ENCODE measurements around the gene DENND5B.
A peak's percentile ranks its signal among the peaks of the same experiment; 100 is the strongest.

The DENND5B gene

GRCh38 chr12:31603546-31604009 lies 12.6 kb upstream of the DENND5B start:
- Mint-ChIP-seq H3K27me3 (peaks cover 12% of the 10 kb centered on the region), H3K4me1 (no peaks in the 10 kb centered on the region), H3K9me3 (peaks cover 6% of the 10 kb centered on the region), H3K27ac (no peak overlapping the region), H3K4me3 (no peak overlapping the region), H3K36me3 (peaks cover 3% of the 10 kb centered on the region)

DNA sequence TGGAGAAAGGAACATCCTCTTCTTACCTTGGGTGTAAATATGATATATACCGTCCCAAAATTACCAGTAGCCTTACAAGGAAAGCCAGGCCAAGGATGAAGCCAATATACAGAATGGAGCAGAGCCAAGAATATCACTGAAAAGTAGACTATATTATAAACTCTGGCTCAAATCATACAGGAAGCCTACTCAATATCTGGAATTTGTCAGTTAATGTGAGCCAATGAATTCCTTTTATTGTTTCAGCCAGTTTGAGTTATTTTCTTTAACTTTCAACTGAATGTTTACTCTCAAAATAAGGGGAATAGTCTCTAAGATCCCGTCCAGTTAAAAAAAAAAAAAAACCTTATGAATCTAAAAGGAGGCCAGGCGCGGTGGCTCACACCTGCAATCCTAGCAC lies 9.8 kb upstream of the DENND5B start:
- Mint-ChIP-seq H3K4me3 (no peak overlapping the region), H3K27ac (no peak overlapping the region), H3K36me3 (no peaks in the 10 kb centered on the region), H3K27me3 (peaks cover 18% of the 10 kb centered on the region), H3K4me1 (no peaks in the 10 kb centered on the region), H3K9me3 (no peaks in the 10 kb centered on the region)

DNA sequence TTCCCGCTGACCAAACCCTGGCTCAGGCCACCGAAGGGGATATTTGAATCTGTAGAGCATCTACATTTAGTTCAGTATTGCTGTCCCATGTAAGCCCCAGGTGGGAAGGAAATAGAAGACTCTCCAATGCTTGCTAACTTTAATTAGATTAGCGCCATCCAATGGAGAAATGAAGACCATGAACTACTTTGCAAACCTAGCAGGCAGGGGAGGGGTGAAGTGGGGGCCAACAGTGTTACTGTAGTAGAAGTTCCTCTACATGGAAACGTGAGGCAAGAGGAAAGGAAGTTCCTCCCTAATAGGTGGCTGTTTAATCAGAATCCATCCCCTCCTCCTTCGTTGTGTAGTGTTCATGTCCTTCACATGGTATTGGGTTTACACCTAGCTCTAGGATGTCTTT lies 9.3 kb upstream of the DENND5B start:
- H3K4me3 Mint-ChIP-seq: no peak overlapping the region
- H3K36me3 Mint-ChIP-seq: no peaks in the 10 kb centered on the region
- no peak overlapping the region for H3K27ac Mint-ChIP-seq
- no peaks in the 10 kb centered on the region for H3K4me1 Mint-ChIP-seq
- peaks cover 20% of the 10 kb centered on the region for H3K27me3 Mint-ChIP-seq
- H3K9me3 Mint-ChIP-seq: no peaks in the 10 kb centered on the region

DNA sequence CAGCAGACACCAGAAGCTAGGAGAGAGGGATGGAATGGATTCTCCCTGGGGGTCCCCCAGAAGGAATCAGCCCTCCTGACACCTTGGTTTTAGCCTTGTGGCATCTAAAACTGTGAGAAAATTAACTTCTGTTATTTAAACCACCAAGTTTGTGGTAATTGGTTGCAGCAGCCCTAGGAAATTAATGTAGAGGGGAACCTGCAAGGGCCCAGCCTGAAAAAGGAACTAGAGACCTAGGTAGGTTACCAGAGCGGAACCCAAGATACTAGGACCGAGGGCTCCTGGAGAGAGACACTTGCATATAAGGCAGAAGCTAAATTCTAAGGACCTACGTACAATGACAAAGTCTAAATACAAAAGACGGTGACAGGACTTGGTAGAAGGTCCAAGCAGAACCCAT lies 8.1 kb upstream of the DENND5B start:
- H3K4me3 Mint-ChIP-seq: no peak overlapping the region
- no peaks in the 10 kb centered on the region for H3K9me3 Mint-ChIP-seq
- no peak overlapping the region for H3K27ac Mint-ChIP-seq
- H3K4me1 Mint-ChIP-seq: no peaks in the 10 kb centered on the region
- H3K27me3 Mint-ChIP-seq: peaks cover 19% of the 10 kb centered on the region
- H3K36me3 Mint-ChIP-seq: no peaks in the 10 kb centered on the region

- no peak overlapping the region for H3K4me3 Mint-ChIP-seq
- peaks cover 21% of the 10 kb centered on the region for H3K27me3 Mint-ChIP-seq
Observed at GRCh38 chr12:31597066-31597465, 6.1 kb upstream of the DENND5B start.

DNA sequence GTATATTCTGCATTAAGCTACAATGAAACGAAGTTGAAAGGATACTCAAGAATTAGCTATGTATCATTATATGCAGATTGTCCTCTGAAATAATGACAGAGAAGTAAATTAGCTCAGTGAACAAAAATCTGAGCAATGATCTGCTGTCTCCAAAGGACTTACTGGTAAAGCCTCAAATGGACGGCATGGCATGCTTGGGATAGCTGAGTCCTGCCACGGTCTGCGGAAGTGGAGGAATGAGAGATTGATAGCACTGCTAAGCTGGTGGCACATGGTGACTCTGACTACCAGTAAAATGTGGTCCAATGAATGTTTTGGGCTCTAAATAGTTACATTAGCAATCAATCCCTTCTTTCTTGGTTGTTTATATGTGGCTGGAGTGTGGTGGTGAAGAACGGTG lies 3.7 kb upstream of the DENND5B start:
- no peak overlapping the region for H3K4me3 Mint-ChIP-seq
- no peak overlapping the region for H3K27ac Mint-ChIP-seq
- peaks cover 29% of the 10 kb centered on the region for H3K27me3 Mint-ChIP-seq

More at GRCh38 chr12:31597066-31597465, 6.1 kb upstream of the DENND5B start:
- H3K36me3 Mint-ChIP-seq: no peaks in the 10 kb centered on the region
- H3K4me1 Mint-ChIP-seq: peaks cover 3% of the 10 kb centered on the region
- no peaks in the 10 kb centered on the region for H3K9me3 Mint-ChIP-seq
- H3K27ac Mint-ChIP-seq: no peak overlapping the region

GRCh38 chr12:31591380-31591901 lies 505 bp upstream of the DENND5B start:
- peaks cover 42% of the 10 kb centered on the region for H3K27me3 Mint-ChIP-seq
- H3K4me1 Mint-ChIP-seq: peaks cover 18% of the 10 kb centered on the region
- no peaks in the 10 kb centered on the region for H3K36me3 Mint-ChIP-seq
- peak overlapping the region; percentile 86 for H3K4me3 Mint-ChIP-seq
- no peaks in the 10 kb centered on the region for H3K9me3 Mint-ChIP-seq
- no peak overlapping the region for H3K27ac Mint-ChIP-seq

More for the DNA sequence above, 3.7 kb upstream of the DENND5B start:
- H3K9me3 Mint-ChIP-seq: no peaks in the 10 kb centered on the region
- peaks cover 12% of the 10 kb centered on the region for H3K4me1 Mint-ChIP-seq
- H3K36me3 Mint-ChIP-seq: no peaks in the 10 kb centered on the region

GRCh38 chr12:31589904-31590641 lies 863 bp downstream of the DENND5B start:
- H3K36me3 Mint-ChIP-seq: no peaks in the 10 kb centered on the region
- no peak overlapping the region for H3K27ac Mint-ChIP-seq
- H3K9me3 Mint-ChIP-seq: no peaks in the 10 kb centered on the region
- peaks cover 18% of the 10 kb centered on the region for H3K4me1 Mint-ChIP-seq
- H3K4me3 Mint-ChIP-seq: peak overlapping the region; percentile 86
- H3K27me3 Mint-ChIP-seq: peaks cover 38% of the 10 kb centered on the region

GRCh38 chr12:31589598-31589903 lies 1.4 kb downstream of the DENND5B start:
- Mint-ChIP-seq H3K36me3 (no peaks in the 10 kb centered on the region), H3K27me3 (peaks cover 35% of the 10 kb centered on the region), H3K9me3 (no peaks in the 10 kb centered on the region), H3K27ac (no peak overlapping the region), H3K4me3 (peak overlapping the region; percentile 86), H3K4me1 (peaks cover 18% of the 10 kb centered on the region)

DNA sequence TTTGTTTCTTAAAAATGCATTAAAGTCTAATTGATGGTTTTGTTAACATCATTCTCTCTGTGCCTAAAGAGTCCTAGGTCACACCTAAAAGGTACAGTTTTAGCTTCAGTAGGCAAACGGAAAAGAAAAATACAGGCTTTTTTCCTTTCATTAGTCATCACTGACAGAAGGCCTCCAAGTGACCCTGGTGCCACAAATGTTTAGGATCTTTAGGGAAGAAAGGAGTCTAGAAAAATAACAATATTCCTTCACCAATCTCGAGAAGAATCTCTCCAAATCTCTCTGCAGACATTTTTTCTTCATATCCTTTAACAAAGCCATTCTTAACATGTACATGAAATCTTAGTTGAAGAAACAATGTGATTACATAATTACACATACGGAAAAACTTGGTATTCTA lies 2.0 kb downstream of the DENND5B start:
- Mint-ChIP-seq H3K4me3 (peak overlapping the region; percentile 86), H3K27ac (no peak overlapping the region), H3K9me3 (no peaks in the 10 kb centered on the region), H3K27me3 (peaks cover 34% of the 10 kb centered on the region), H3K36me3 (no peaks in the 10 kb centered on the region), H3K4me1 (peaks cover 18% of the 10 kb centered on the region)

GRCh38 chr12:31586728-31587127 lies 4.2 kb downstream of the DENND5B start:
- Mint-ChIP-seq H3K27me3 (peaks cover 28% of the 10 kb centered on the region), H3K27ac (no peak overlapping the region), H3K36me3 (no peaks in the 10 kb centered on the region), H3K4me3 (no peak overlapping the region), H3K4me1 (peaks cover 13% of the 10 kb centered on the region), H3K9me3 (no peaks in the 10 kb centered on the region)

GRCh38 chr12:31585895-31586294 lies 5.0 kb downstream of the DENND5B start:
- Mint-ChIP-seq H3K4me3 (no peak overlapping the region), H3K36me3 (no peaks in the 10 kb centered on the region), H3K27ac (no peak overlapping the region), H3K4me1 (peaks cover 8% of the 10 kb centered on the region), H3K9me3 (no peaks in the 10 kb centered on the region), H3K27me3 (peaks cover 25% of the 10 kb centered on the region)

GRCh38 chr12:31585271-31585670 lies 5.7 kb downstream of the DENND5B start:
- H3K27ac Mint-ChIP-seq: no peak overlapping the region
- H3K36me3 Mint-ChIP-seq: no peaks in the 10 kb centered on the region
- H3K27me3 Mint-ChIP-seq: peaks cover 25% of the 10 kb centered on the region
- H3K9me3 Mint-ChIP-seq: no peaks in the 10 kb centered on the region
- no peak overlapping the region for H3K4me3 Mint-ChIP-seq
- peaks cover 8% of the 10 kb centered on the region for H3K4me1 Mint-ChIP-seq

DNA sequence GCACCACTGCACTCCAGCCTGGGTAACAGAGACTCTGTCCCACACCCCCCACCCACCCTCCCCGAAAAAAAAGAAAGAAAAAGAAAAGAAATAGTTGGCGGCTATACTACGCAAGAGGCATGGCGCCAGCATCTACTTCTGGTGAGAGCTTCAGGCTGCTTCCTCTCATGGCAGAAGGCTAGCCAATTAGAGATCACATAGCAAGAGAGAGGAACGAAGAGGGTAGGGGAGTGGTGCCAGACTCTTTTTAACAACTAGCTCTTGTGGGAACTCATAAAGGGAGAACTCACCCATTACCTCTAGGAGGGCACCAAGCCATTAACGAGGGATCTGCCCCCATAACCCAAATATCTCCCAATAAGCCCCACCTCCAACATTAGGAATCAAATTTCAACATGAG lies 6.2 kb downstream of the DENND5B start:
- no peak overlapping the region for H3K27ac Mint-ChIP-seq
- H3K4me1 Mint-ChIP-seq: peaks cover 7% of the 10 kb centered on the region
- no peaks in the 10 kb centered on the region for H3K9me3 Mint-ChIP-seq
- no peak overlapping the region for H3K4me3 Mint-ChIP-seq
- peaks cover 25% of the 10 kb centered on the region for H3K27me3 Mint-ChIP-seq
- H3K36me3 Mint-ChIP-seq: no peaks in the 10 kb centered on the region

DNA sequence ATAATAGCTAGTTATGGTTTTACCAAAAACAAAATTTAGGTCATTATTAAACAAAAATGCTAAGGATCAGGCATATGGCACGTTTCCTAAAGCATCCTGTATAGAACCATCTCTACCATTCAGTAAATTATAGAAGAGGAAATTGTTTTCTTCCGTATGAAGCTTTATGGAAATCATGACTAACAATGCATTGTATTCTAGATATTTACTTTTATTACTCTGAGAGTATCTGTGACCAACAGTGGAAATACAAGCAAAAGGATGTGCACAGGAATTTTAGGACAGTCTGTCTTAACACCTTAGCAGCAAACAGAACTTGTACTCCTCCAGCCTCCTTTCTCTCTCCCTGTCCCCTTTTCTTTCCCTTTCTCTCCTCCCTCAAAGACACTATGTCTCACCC lies 7.1 kb downstream of the DENND5B start:
- Mint-ChIP-seq H3K27ac (no peak overlapping the region), H3K27me3 (peaks cover 17% of the 10 kb centered on the region)

DNA sequence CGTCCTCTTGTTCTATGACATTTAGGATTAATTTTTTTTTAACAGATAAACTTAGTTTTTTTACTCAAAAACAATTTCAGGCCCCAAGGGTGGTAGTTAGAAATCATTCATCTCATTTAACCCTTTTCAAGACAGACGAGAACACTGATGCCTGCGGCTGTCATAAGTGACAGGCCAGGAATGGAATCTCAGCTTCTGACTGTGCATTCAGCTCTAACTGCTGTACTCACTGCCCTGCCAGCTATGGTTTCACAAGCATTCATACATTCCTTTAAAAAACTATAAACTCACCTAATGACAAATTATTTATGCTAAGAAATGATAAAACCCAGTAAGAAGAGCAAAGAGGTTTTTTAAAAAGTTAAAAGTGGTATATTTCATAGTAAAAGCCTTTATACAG lies 8.8 kb downstream of the DENND5B start:
- Mint-ChIP-seq H3K9me3 (no peaks in the 10 kb centered on the region), H3K27me3 (peaks cover 9% of the 10 kb centered on the region), H3K4me3 (no peak overlapping the region), H3K36me3 (no peaks in the 10 kb centered on the region), H3K27ac (no peak overlapping the region), H3K4me1 (no peaks in the 10 kb centered on the region)

More for the DNA sequence above, 7.1 kb downstream of the DENND5B start:
- Mint-ChIP-seq H3K4me3 (no peak overlapping the region), H3K4me1 (no peaks in the 10 kb centered on the region), H3K9me3 (no peaks in the 10 kb centered on the region), H3K36me3 (no peaks in the 10 kb centered on the region)

- Mint-ChIP-seq H3K4me1 (no peaks in the 10 kb centered on the region), H3K27me3 (peaks cover 2% of the 10 kb centered on the region), H3K27ac (no peak overlapping the region), H3K4me3 (no peak overlapping the region), H3K36me3 (no peaks in the 10 kb centered on the region), H3K9me3 (no peaks in the 10 kb centered on the region)
Observed at GRCh38 chr12:31578632-31579031, 12.3 kb downstream of the DENND5B start.
